H1 (cell line): ENCODE measurements around the gene TPRG1L. TPM values are rescaled to one million over a fixed set of nuclear protein-coding genes. Genes with fewer than 3 reads are reported as not detected.

Experiments used
- CTCF ChIA-PET: fragments of 300-600 bp; sonication (Branson Sonifier 250); formaldehyde crosslinking; loops from one replicate; lab custom pipeline; 2021; ENCODE audit not compliant: partially characterized antibody; lab: Charles Lee
- POLR2A ChIA-PET: fragments of 300-600 bp; sonication (Branson Sonifier 250); formaldehyde crosslinking; loops from one replicate; lab custom pipeline; 2021; ENCODE audit warnings: inconsistent platforms; ENCODE audit not compliant: partially characterized antibody; lab: Charles Lee
- DNase-seq, 2 experiments: peaks; one replicate each; pipeline versions ENCODE4 v3.0.0 to v3.0.0-alpha.2; 2010 to 2022; ENCODE audit warnings: low spot score in 2 of 2, low read depth in 1 of 2, mixed read lengths in 1 of 2
- FAIRE-seq: peaks from 2 replicates; lab custom pipeline; 2011; peaks lifted over from hg19 to GRCh38; lab: Jason Lieb, UNC
- H2AFZ ChIP-seq: 2 replicates; pipeline ENCODE4 v1.8.1; 2012; ENCODE audit warnings: low read length, inconsistent platforms
- H2AK5ac ChIP-seq: 2 replicates; pipeline ENCODE4 v1.6.1; 2013; ENCODE audit warnings: low read depth, low read length
- H2BK120ac ChIP-seq: replicated peaks from 2 replicates; pipeline ENCODE3; 2013; ENCODE audit warnings: low read depth, low read length, inconsistent platforms
- H2BK12ac ChIP-seq: 2 replicates; pipeline ENCODE4 v1.6.1; 2013; ENCODE audit warnings: low read depth, low read length
- H2BK15ac ChIP-seq: 2 replicates; pipeline ENCODE4 v1.6.1; 2013; ENCODE audit warnings: low read length
- H2BK20ac ChIP-seq: 2 replicates; pipeline ENCODE4 v1.6.1; 2013; ENCODE audit warnings: low read length
- H2BK5ac ChIP-seq: 2 replicates; pipeline ENCODE4 v1.6.1; 2013; ENCODE audit warnings: low read depth, low read length
- H3K14ac ChIP-seq: 2 replicates; pipeline ENCODE4 v1.6.1; 2013; ENCODE audit warnings: inconsistent platforms; ENCODE audit not compliant: insufficient read length
- H3K18ac ChIP-seq: 2 replicates; pipeline ENCODE4 v1.6.1; 2013; ENCODE audit warnings: low read length; ENCODE audit errors: extremely low read depth
- H3K23ac ChIP-seq: 2 replicates; pipeline ENCODE4 v1.6.1; 2013; ENCODE audit warnings: inconsistent platforms; ENCODE audit not compliant: insufficient read length
- H3K23me2 ChIP-seq: 2 replicates; pipeline ENCODE4 v1.6.1; 2013; ENCODE audit warnings: low read depth, low read length
- H3K27ac ChIP-seq: 2 replicates; pipeline ENCODE4 v1.6.1; 2011; ENCODE audit warnings: low read depth, low read length, inconsistent platforms
- H3K27me3 ChIP-seq, 4 experiments: replicated peaks in 1 of 4; 1 replicate in 1 of 4; 2 replicates in 3 of 4; pipeline versions ENCODE4 v1.6.1 to v1.8.1; 2011 to 2013; ENCODE audit warnings: low read length in 3 of 4, mild to moderate bottlenecking in 3 of 4, inconsistent platforms in 2 of 4, mixed read lengths in 2 of 4, moderate library complexity in 1 of 4; ENCODE audit not compliant: control insufficient read depth in 3 of 4, insufficient read depth in 3 of 4; ENCODE audit errors: extremely low read depth in 1 of 4
- H3K36me3 ChIP-seq, 4 experiments: 2 replicates each; pipeline versions ENCODE4 v1.6.1 to v1.8.1; 2011 to 2013; ENCODE audit warnings: mild to moderate bottlenecking in 4 of 4, low read length in 3 of 4, moderate library complexity in 2 of 4, control low read depth in 1 of 4, inconsistent platforms in 1 of 4; ENCODE audit not compliant: insufficient read depth in 4 of 4, control insufficient read depth in 2 of 4
- H3K4ac ChIP-seq: replicated peaks from 2 replicates; pipeline ENCODE3; 2013; ENCODE audit warnings: low read length, low read depth, mixed read lengths, inconsistent platforms; ENCODE audit not compliant: insufficient read length
- H3K4me1 ChIP-seq, 4 experiments: replicated peaks in 1 of 4; 1 replicate in 1 of 4; 2 replicates in 3 of 4; pipeline versions ENCODE4 v1.6.1 to v1.8.1; 2011 to 2013; ENCODE audit warnings: low read length in 3 of 4, inconsistent platforms in 2 of 4, mixed read lengths in 1 of 4; ENCODE audit not compliant: insufficient read depth in 4 of 4, control insufficient read depth in 3 of 4
- H3K4me2 ChIP-seq, 2 experiments: 2 replicates each; pipeline versions ENCODE4 v1.6.1 to v1.8.1; 2011 to 2013; ENCODE audit warnings: low read depth in 2 of 2, low read length in 2 of 2, control low read depth in 1 of 2, inconsistent platforms in 1 of 2, mild to moderate bottlenecking in 1 of 2; ENCODE audit not compliant: insufficient read depth in 1 of 2
- H3K4me3 ChIP-seq, 4 experiments: fragments of 200-600, 300-600 bp in 1 of 4; sonication (generic), shearing (Covaris generic), sonication (Bioruptor Twin) in 1 of 4; 2 replicates each; pipeline versions ENCODE4 v1.5.1 to v1.8.1; 2011 to 2016; ENCODE audit warnings: low read length in 4 of 4, low read depth in 3 of 4, control low read depth in 2 of 4, inconsistent platforms in 2 of 4, mild to moderate bottlenecking in 2 of 4, mixed read lengths in 1 of 4, moderate library complexity in 1 of 4; ENCODE audit not compliant: insufficient read depth in 2 of 4; ENCODE audit errors: extremely low read depth in 1 of 4
- H3K56ac ChIP-seq: replicated peaks from 2 replicates; pipeline ENCODE3; 2013; ENCODE audit warnings: low read depth, mild to moderate bottlenecking, mixed read lengths, low read length, inconsistent platforms; ENCODE audit not compliant: insufficient read length
- H3K79me1 ChIP-seq: 2 replicates; pipeline ENCODE4 v1.6.1; 2013; ENCODE audit warnings: low read depth, low read length, control low read depth
- H3K79me2 ChIP-seq, 2 experiments: 2 replicates each; pipeline versions ENCODE4 v1.6.1 to v1.8.1; 2012 to 2013; ENCODE audit warnings: low read length in 2 of 2, mild to moderate bottlenecking in 2 of 2, inconsistent platforms in 1 of 2; ENCODE audit not compliant: insufficient read depth in 2 of 2, control insufficient read depth in 1 of 2
- H3K9ac ChIP-seq, 4 experiments: replicated peaks in 1 of 4; 1 replicate in 1 of 4; 2 replicates in 3 of 4; pipeline versions ENCODE4 v1.6.1 to v1.8.1; 2011 to 2013; ENCODE audit warnings: low read depth in 3 of 4, low read length in 3 of 4, control low read depth in 2 of 4, mild to moderate bottlenecking in 2 of 4, moderate library complexity in 2 of 4, inconsistent platforms in 1 of 4; ENCODE audit errors: extremely low read depth in 1 of 4
- H3K9me3 ChIP-seq, 2 experiments: 2 replicates each; pipeline versions ENCODE4 v1.6.1 to v1.8.1; 2012 to 2013; ENCODE audit warnings: mild to moderate bottlenecking in 2 of 2, moderate library complexity in 2 of 2, control low read depth in 1 of 2, inconsistent platforms in 1 of 2, low read depth in 1 of 2, low read length in 1 of 2, mixed read lengths in 1 of 2; ENCODE audit not compliant: insufficient read depth in 2 of 2
- H4K20me1 ChIP-seq, 2 experiments: replicated peaks in 1 of 2; 2 replicates each; pipeline versions ENCODE3 to v1.8.1; 2011 to 2013; ENCODE audit warnings: inconsistent platforms in 2 of 2, low read length in 2 of 2, mild to moderate bottlenecking in 1 of 2; ENCODE audit not compliant: insufficient read depth in 2 of 2, control insufficient read depth in 1 of 2
- H4K5ac ChIP-seq: 2 replicates; pipeline ENCODE4 v1.6.1; 2013; ENCODE audit warnings: low read length, low read depth, mixed read lengths, inconsistent platforms; ENCODE audit not compliant: insufficient read length
- H4K8ac ChIP-seq: 2 replicates; pipeline ENCODE4 v1.8.0; 2013; ENCODE audit warnings: mild to moderate bottlenecking, moderate library complexity, low read length, inconsistent platforms; ENCODE audit not compliant: insufficient read depth; ENCODE audit errors: extremely low read depth
- H4K91ac ChIP-seq: replicated peaks from 2 replicates; pipeline ENCODE3; 2013; ENCODE audit warnings: low read length, mixed read lengths, inconsistent platforms; ENCODE audit not compliant: insufficient read length
- ASH2L ChIP-seq: fragments of 200-600, 300-600 bp; sonication (generic); IDR thresholded peaks from one replicate; pipeline ENCODE4 v1.7.1; 2017; ENCODE audit warnings: low read length
- BACH1 ChIP-seq: IDR thresholded peaks from 2 replicates; pipeline ENCODE4 v1.6.1; 2012; ENCODE audit warnings: low read length, improper control_type of control experiment
- JUND ChIP-seq: IDR thresholded peaks from 2 replicates; pipeline ENCODE4 v1.6.1; 2011; ENCODE audit warnings: mild to moderate bottlenecking, improper control_type of control experiment, low read length
- KDM1A ChIP-seq: fragments of 200-600, 300-600 bp; sonication (generic); IDR thresholded peaks from 2 replicates; pipeline ENCODE4 v1.7.1; 2016; ENCODE audit warnings: mild to moderate bottlenecking, low read length, borderline replicate concordance
- POLR2AphosphoS5 ChIP-seq: IDR thresholded peaks from 2 replicates; pipeline ENCODE4 v1.6.1; 2011; ENCODE audit warnings: low read depth, low read length
- ZNF274 ChIP-seq: IDR thresholded peaks from 2 replicates; pipeline ENCODE4 v1.7.0; 2012; ENCODE audit warnings: low read length, borderline replicate concordance; ENCODE audit errors: extremely low read depth
- WGBS, 2 experiments: shearing (Covaris generic) in 1 of 2; methylation state at CpG; one replicate each; pipeline versions ENCODE4 v1.1.6 to v1.1.7; 2013 to 2015; ENCODE audit warnings: low lambda C conversion rate in 2 of 2, mixed read lengths in 2 of 2, inconsistent platforms in 1 of 2, low coverage in 1 of 2, missing lambda C conversion rate in 1 of 2; ENCODE audit not compliant: insufficient replicate concordance in 2 of 2, insufficient coverage in 1 of 2, insufficient read length in 1 of 2; ENCODE audit errors: extremely low coverage in 1 of 2, missing lambda C conversion rate in 1 of 2; 5-methylcytosine and 5-hydroxymethylcytosine counted together
- polyA plus RNA-seq, 7 experiments: library from polyadenylated mRNA; depleted of rRNA in 3 of 7; stranded (reverse) in 5 of 7; unstranded in 2 of 7; fragments of >200 nt in 5 of 7; fragments of 200-250 nt in 2 of 7; gene quantifications; 1 replicate in 5 of 7; 2 replicates in 1 of 7; 4 replicates in 1 of 7; pipeline versions ENCODE4 v1.2.1 to v1.2.3, GENCODE V29; 2011 to 2013; ENCODE audit warnings: missing spikeins in 2 of 7, mixed read lengths in 2 of 7
- total RNA-seq: library from RNA; stranded (reverse); fragmentation: NEBNext Ultra II Directional; extraction: Animal tissue kit (Norgen Biotek cat#: 25700); gene quantifications from 2 replicates; pipeline ENCODE4 v1.2.1, GENCODE V29; 2021

The TPRG1L gene
- total and polyA plus RNA-seq, 2 of the 8 experiments (the other 6 are each of a cell fraction or from before 2014, with no cell fraction given), result 21.7 to 22.3 TPM

DNA sequence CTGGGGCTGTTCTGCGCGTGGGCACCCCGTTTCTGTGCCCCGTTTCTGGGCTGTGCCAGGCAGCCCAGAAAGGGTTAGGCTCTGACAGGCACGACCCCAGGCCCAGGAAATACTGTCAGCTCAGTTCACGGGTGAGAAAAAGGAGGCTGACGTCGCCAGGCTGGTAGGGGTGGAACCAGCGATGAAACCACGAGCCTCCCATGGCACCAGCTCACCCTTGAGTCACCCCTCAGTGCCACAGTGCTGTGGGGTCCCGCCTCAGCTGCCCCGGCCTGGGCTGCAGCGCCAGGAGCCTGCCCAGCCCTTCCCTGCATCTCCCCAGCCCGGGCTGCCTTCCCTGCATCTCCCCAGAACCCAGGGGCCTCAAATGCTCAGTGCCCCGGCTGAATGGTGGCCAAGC lies 25.0 kb upstream of the TPRG1L start:
- H3K27ac ChIP-seq, result no peak overlapping the region
- no peak for TF ChIP-seq ZNF274
- no peak for TF ChIP-seq BACH1
- TF ChIP-seq JUND, result no peak
- no peak for TF ChIP-seq KDM1A
- TF ChIP-seq POLR2AphosphoS5, result no peak
- no peak for TF ChIP-seq ASH2L

More for the DNA sequence above, 25.0 kb upstream of the TPRG1L start:
- WGBS, 2 experiments, result 82% methylated on average over 15 of the region's 15 CpGs; no CpG with 5 or more reads in 1 of the 2 experiments
- Histone ChIP-seq H4K20me1 (peaks cover 0 to under 1% of the 10 kb centered on the region in 2 experiments), H4K5ac (no peak overlapping the region), H2BK120ac (no peak overlapping the region), H3K79me2 (no peaks in the 10 kb centered on the region; a peak in 1 of 4 replicates), H3K4me3 (no peak overlapping the region), H4K8ac (peak overlapping the region; percentile 68; the same call in 1 of the 2 replicates), H3K23ac (no peak overlapping the region), H2AFZ (no peak overlapping the region), H3K4me2 (no peak overlapping the region), H3K9ac (no peak overlapping the region), H3K4ac (no peak overlapping the region), H3K79me1 (peaks cover 3% of the 10 kb centered on the region; the same call in 1 of the 2 replicates), H3K4me1 (peaks cover 0 to 22% (median 18%) of the 10 kb centered on the region in 4 experiments; a peak in 6 of 7 replicates), H3K56ac (no peak overlapping the region), H3K9me3 (no peaks in the 10 kb centered on the region; a peak in 1 of 4 replicates), H4K91ac (no peak overlapping the region), H2AK5ac (no peak overlapping the region), H3K27me3 (no peaks in the 10 kb centered on the region), H2BK15ac (no peak overlapping the region), H2BK12ac (no peak overlapping the region), H2BK5ac (peak overlapping the region; percentile 60; the same call in 1 of the 2 replicates), H3K36me3 (no peaks in the 10 kb centered on the region), H3K18ac (no peak overlapping the region), H3K23me2 (peaks cover under 1% of the 10 kb centered on the region; the same call in 1 of the 2 replicates), H2BK20ac (no peak overlapping the region), H3K14ac (no peak overlapping the region)
- ChIA-PET CTCF (interaction anchor here (0.7 to 5.6 kb wide), 7 partner anchors 8 to 125 kb away, joined by 3 to 35 read pairs (median 11); no protein-coding TSS in a partner anchor), POLR2A (interaction anchor here (0.6 kb wide), 1 partner anchor 53 kb away, joined by 3 read pairs; no protein-coding TSS in a partner anchor)
- DNase-seq (no peak), FAIRE-seq (no peak)
